HEK293 (cell line): ENCODE data around the gene CCDC28B.

Experiments
- CTCF ChIA-PET: fragments of 350-600 bp; formaldehyde crosslinking; extraction: SDS; loops from one replicate; lab custom pipeline; 2021; ENCODE audit warnings: antibody characterized with exemption; lab: Yijun Ruan, JAX
- POLR2A ChIA-PET: fragments of 300-600 bp; formaldehyde crosslinking; extraction: SDS; loops from one replicate; lab custom pipeline; 2020; ENCODE audit warnings: antibody characterized with exemption, inconsistent platforms; lab: Yijun Ruan, JAX
- H3K27ac ChIP-seq: fragments of 200-500 bp; sonication (Bioruptor generic); 2 replicates; pipeline ENCODE4 v1.5.1; 2014; ENCODE audit warnings: low read depth, low read length, control low read depth, inconsistent platforms; ENCODE audit errors: extremely low read depth
- H3K36me3 ChIP-seq, 2 experiments: fragments of 200-500 bp in 1 of 2; sonication (Bioruptor generic) in 1 of 2; 1 replicate in 1 of 2; 2 replicates in 1 of 2; pipeline ENCODE4 v1.5.1; 2014 to 2017; ENCODE audit warnings: inconsistent platforms in 2 of 2, low read length in 2 of 2; ENCODE audit not compliant: control insufficient read depth in 2 of 2, insufficient read depth in 1 of 2
- H3K4me1 ChIP-seq: fragments of 200-500 bp; sonication (Bioruptor generic); 2 replicates; pipeline ENCODE4 v1.5.1; 2014; ENCODE audit warnings: mild to moderate bottlenecking, low read length, inconsistent platforms; ENCODE audit not compliant: control insufficient read depth, insufficient read depth
- H3K4me3 ChIP-seq: 2 replicates; pipeline ENCODE4 v1.5.1; 2011; ENCODE audit warnings: low read depth, mild to moderate bottlenecking, control low read depth, low read length, moderate library complexity
- H3K9me3 ChIP-seq: fragments of 200-500 bp; sonication (Bioruptor generic); 2 replicates; pipeline ENCODE4 v1.5.1; 2014; ENCODE audit warnings: low read depth, low read length, inconsistent platforms; ENCODE audit not compliant: control insufficient read depth, insufficient read depth
- BCL11B ChIP-seq: fragments of 450-650 bp; formaldehyde crosslinking; IDR thresholded peaks from 2 replicates; pipeline ENCODE4 v1.5.1; 2016; ENCODE audit warnings: low read depth, missing biosample characterization, missing genetic modification characterization
- GLIS2 ChIP-seq: fragments of 450-650 bp; formaldehyde crosslinking; IDR thresholded peaks from 2 replicates; pipeline ENCODE4 v1.5.1; 2016; ENCODE audit warnings: missing biosample characterization, missing genetic modification characterization
- HOXA7 ChIP-seq: sonication (generic); formaldehyde crosslinking; IDR thresholded peaks from 2 replicates; pipeline ENCODE4 v1.8.1; 2022; ENCODE audit warnings: missing genetic modification reagents, borderline replicate concordance
- HOXC10 ChIP-seq: sonication (generic); formaldehyde crosslinking; IDR thresholded peaks from 2 replicates; pipeline ENCODE4 v1.8.1; 2023; ENCODE audit warnings: mild to moderate bottlenecking, missing genetic modification reagents
- SCRT2 ChIP-seq: fragments of 450-650 bp; formaldehyde crosslinking; IDR thresholded peaks from 2 replicates; pipeline ENCODE4 v1.5.1; 2016; ENCODE audit warnings: missing biosample characterization, missing genetic modification characterization
- SP2 ChIP-seq: fragments of 450-650 bp; formaldehyde crosslinking; IDR thresholded peaks from 2 replicates; pipeline ENCODE4 v1.5.1; 2016; ENCODE audit warnings: missing biosample characterization, missing genetic modification characterization
- WT1 ChIP-seq: fragments of 450-650 bp; formaldehyde crosslinking; IDR thresholded peaks from 2 replicates; pipeline ENCODE4 v1.5.1; 2016; ENCODE audit warnings: missing biosample characterization, missing genetic modification characterization
- ZBTB17 ChIP-seq: fragments of 450-650 bp; formaldehyde crosslinking; IDR thresholded peaks from 2 replicates; pipeline ENCODE4 v1.5.1; 2016; ENCODE audit warnings: missing biosample characterization, missing genetic modification characterization
- ZNF132 ChIP-seq: fragments of 450-650 bp; formaldehyde crosslinking; IDR thresholded peaks from 2 replicates; pipeline ENCODE4 v1.5.1; 2017; ENCODE audit warnings: missing biosample characterization, missing genetic modification characterization, borderline replicate concordance
- ZNF239 ChIP-seq: fragments of 450-650 bp; formaldehyde crosslinking; IDR thresholded peaks from 2 replicates; pipeline ENCODE4 v1.5.1; 2016; ENCODE audit warnings: missing biosample characterization, missing genetic modification characterization
- ZNF416 ChIP-seq: fragments of 450-650 bp; formaldehyde crosslinking; IDR thresholded peaks from 2 replicates; pipeline ENCODE4 v1.5.1; 2016; ENCODE audit warnings: missing biosample characterization, missing genetic modification characterization
- ZNF473 ChIP-seq: fragments of 450-650 bp; formaldehyde crosslinking; IDR thresholded peaks from 2 replicates; pipeline ENCODE4 v1.5.1; 2017; ENCODE audit warnings: missing biosample characterization, missing genetic modification characterization
- ZNF544 ChIP-seq: fragments of 450-650 bp; formaldehyde crosslinking; IDR thresholded peaks from 2 replicates; pipeline ENCODE4 v1.5.0; 2017; ENCODE audit warnings: missing biosample characterization, missing genetic modification characterization
- ZNF560 ChIP-seq: fragments of 450-650 bp; formaldehyde crosslinking; IDR thresholded peaks from 2 replicates; pipeline ENCODE4 v1.5.1; 2017; ENCODE audit warnings: missing biosample characterization, missing genetic modification characterization, borderline replicate concordance
- ZNF561 ChIP-seq: fragments of 450-650 bp; IDR thresholded peaks from 2 replicates; pipeline ENCODE4 v1.5.1; 2018; ENCODE audit warnings: missing biosample characterization, missing genetic modification characterization, borderline replicate concordance
- ZNF610 ChIP-seq: fragments of 450-650 bp; formaldehyde crosslinking; IDR thresholded peaks from 2 replicates; pipeline ENCODE4 v1.5.1; 2016; ENCODE audit warnings: missing biosample characterization, missing genetic modification characterization, borderline replicate concordance
- ZNF777 ChIP-seq: fragments of 450-650 bp; formaldehyde crosslinking; IDR thresholded peaks from 2 replicates; pipeline ENCODE4 v1.5.1; 2017; ENCODE audit warnings: missing biosample characterization, missing genetic modification characterization, borderline replicate concordance
- TF ChIP-seq, protein P1 (sequence below): fragments of 450-650 bp; IDR thresholded peaks from 2 replicates; pipeline ENCODE4 v1.5.1; 2018; ENCODE audit warnings: missing biosample characterization, mild to moderate bottlenecking, missing genetic modification characterization
- TF ChIP-seq, protein P2 (sequence below): fragments of 450-650 bp; formaldehyde crosslinking; IDR thresholded peaks from 2 replicates; pipeline ENCODE4 v1.5.1; 2017; ENCODE audit warnings: missing biosample characterization, missing genetic modification characterization
- TF ChIP-seq, protein P3 (sequence below): fragments of 450-650 bp; formaldehyde crosslinking; IDR thresholded peaks from 2 replicates; pipeline ENCODE4 v1.5.1; 2016; ENCODE audit warnings: missing biosample characterization, missing genetic modification characterization, low read depth
- TF ChIP-seq, protein P4 (sequence below): fragments of 450-650 bp; formaldehyde crosslinking; IDR thresholded peaks from 2 replicates; pipeline ENCODE4 v1.5.0; 2017; ENCODE audit warnings: missing biosample characterization, missing genetic modification characterization, borderline replicate concordance
- TF ChIP-seq, protein P5 (sequence below): fragments of 450-650 bp; formaldehyde crosslinking; IDR thresholded peaks from 2 replicates; pipeline ENCODE4 v1.5.1; 2017; ENCODE audit warnings: missing biosample characterization, missing genetic modification characterization

The CCDC28B gene

DNA sequence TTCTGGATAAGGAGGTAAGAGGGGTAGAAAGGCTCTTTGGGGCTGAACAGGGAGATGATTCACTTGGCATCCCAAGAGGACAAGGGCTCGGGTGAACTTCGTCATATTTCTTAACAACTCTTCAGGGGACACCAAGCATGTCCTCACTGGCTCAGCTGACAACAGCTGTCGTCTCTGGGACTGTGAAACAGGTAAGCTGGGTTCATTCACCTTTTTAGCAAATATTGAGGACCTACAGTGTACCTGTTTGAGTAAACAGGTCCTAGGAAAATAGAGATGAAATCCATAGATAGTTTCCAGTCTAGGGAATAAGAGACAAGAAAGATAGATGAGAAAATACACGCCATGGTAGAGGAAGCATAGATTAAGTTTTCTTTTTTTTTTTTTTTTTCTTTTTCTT, 23.9 kb downstream of the CCDC28B start (continued):
- TF ChIP-seq, protein P1, sequence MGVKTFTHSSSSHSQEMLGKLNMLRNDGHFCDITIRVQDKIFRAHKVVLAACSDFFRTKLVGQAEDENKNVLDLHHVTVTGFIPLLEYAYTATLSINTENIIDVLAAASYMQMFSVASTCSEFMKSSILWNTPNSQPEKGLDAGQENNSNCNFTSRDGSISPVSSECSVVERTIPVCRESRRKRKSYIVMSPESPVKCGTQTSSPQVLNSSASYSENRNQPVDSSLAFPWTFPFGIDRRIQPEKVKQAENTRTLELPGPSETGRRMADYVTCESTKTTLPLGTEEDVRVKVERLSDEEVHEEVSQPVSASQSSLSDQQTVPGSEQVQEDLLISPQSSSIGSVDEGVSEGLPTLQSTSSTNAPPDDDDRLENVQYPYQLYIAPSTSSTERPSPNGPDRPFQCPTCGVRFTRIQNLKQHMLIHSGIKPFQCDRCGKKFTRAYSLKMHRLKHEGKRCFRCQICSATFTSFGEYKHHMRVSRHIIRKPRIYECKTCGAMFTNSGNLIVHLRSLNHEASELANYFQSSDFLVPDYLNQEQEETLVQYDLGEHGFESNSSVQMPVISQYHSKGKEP (tag by site-specific recombination), result no peak
- TF ChIP-seq, protein P2, sequence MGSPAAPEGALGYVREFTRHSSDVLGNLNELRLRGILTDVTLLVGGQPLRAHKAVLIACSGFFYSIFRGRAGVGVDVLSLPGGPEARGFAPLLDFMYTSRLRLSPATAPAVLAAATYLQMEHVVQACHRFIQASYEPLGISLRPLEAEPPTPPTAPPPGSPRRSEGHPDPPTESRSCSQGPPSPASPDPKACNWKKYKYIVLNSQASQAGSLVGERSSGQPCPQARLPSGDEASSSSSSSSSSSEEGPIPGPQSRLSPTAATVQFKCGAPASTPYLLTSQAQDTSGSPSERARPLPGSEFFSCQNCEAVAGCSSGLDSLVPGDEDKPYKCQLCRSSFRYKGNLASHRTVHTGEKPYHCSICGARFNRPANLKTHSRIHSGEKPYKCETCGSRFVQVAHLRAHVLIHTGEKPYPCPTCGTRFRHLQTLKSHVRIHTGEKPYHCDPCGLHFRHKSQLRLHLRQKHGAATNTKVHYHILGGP (tag by site-specific recombination), result no peak
- TF ChIP-seq GLIS2 (tag by site-specific recombination), result no peak
- no peak for TF ChIP-seq ZNF473
- no peak for TF ChIP-seq ZNF416 (tag by site-specific recombination)
- TF ChIP-seq, protein P3, sequence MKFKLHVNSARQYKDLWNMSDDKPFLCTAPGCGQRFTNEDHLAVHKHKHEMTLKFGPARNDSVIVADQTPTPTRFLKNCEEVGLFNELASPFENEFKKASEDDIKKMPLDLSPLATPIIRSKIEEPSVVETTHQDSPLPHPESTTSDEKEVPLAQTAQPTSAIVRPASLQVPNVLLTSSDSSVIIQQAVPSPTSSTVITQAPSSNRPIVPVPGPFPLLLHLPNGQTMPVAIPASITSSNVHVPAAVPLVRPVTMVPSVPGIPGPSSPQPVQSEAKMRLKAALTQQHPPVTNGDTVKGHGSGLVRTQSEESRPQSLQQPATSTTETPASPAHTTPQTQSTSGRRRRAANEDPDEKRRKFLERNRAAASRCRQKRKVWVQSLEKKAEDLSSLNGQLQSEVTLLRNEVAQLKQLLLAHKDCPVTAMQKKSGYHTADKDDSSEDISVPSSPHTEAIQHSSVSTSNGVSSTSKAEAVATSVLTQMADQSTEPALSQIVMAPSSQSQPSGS (tag by site-specific recombination), result no peak
- TF ChIP-seq ZBTB17 (tag by site-specific recombination), result no peak
- TF ChIP-seq HOXA7 (CRISPR knock-in tag), result no peak
- TF ChIP-seq ZNF777, result no peak
- TF ChIP-seq ZNF561 (tag by site-specific recombination), result no peak
- no peak for TF ChIP-seq WT1 (tag by site-specific recombination)

DNA sequence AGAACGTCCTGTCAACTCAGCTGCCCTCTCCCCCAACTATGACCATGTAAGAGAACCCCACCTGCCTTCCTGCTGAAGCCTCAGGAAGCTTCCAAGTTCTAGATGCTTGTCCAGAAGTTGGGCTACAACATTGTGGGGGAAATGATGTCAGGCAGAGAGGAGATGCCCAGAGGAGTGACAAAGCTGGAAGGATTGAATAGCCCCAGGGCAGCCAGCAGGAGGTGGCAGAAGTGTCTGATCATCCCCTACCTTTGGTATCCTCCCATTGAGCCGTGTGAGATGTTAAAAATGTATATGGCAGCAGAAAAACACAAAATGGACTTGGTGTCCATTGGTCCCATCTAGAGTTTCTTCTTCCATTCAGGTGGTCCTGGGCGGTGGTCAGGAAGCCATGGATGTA, 28.4 kb downstream of the CCDC28B start:
- no peak overlapping the region for H3K27ac ChIP-seq
- no peaks in the 10 kb centered on the region for H3K9me3 ChIP-seq
- peaks cover 47 to 85% of the 10 kb centered on the region in 2 experiments for H3K36me3 ChIP-seq
- POLR2A ChIA-PET, result interaction anchor here (1.0 to 1.1 kb wide), 2 partner anchors 14 to 28 kb away, joined by 3 read pairs; partner anchors contain the start of gene CCDC28B
- TF ChIP-seq, protein P4, sequence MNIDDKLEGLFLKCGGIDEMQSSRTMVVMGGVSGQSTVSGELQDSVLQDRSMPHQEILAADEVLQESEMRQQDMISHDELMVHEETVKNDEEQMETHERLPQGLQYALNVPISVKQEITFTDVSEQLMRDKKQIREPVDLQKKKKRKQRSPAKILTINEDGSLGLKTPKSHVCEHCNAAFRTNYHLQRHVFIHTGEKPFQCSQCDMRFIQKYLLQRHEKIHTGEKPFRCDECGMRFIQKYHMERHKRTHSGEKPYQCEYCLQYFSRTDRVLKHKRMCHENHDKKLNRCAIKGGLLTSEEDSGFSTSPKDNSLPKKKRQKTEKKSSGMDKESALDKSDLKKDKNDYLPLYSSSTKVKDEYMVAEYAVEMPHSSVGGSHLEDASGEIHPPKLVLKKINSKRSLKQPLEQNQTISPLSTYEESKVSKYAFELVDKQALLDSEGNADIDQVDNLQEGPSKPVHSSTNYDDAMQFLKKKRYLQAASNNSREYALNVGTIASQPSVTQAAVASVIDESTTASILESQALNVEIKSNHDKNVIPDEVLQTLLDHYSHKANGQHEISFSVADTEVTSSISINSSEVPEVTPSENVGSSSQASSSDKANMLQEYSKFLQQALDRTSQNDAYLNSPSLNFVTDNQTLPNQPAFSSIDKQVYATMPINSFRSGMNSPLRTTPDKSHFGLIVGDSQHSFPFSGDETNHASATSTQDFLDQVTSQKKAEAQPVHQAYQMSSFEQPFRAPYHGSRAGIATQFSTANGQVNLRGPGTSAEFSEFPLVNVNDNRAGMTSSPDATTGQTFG (tag by site-specific recombination), result no peak
- no peak for TF ChIP-seq BCL11B (tag by site-specific recombination)
- TF ChIP-seq HOXC10 (CRISPR knock-in tag), result no peak
- TF ChIP-seq ZNF560 (tag by site-specific recombination), result no peak
- TF ChIP-seq SCRT2 (tag by site-specific recombination), result no peak
- TF ChIP-seq, protein P5, sequence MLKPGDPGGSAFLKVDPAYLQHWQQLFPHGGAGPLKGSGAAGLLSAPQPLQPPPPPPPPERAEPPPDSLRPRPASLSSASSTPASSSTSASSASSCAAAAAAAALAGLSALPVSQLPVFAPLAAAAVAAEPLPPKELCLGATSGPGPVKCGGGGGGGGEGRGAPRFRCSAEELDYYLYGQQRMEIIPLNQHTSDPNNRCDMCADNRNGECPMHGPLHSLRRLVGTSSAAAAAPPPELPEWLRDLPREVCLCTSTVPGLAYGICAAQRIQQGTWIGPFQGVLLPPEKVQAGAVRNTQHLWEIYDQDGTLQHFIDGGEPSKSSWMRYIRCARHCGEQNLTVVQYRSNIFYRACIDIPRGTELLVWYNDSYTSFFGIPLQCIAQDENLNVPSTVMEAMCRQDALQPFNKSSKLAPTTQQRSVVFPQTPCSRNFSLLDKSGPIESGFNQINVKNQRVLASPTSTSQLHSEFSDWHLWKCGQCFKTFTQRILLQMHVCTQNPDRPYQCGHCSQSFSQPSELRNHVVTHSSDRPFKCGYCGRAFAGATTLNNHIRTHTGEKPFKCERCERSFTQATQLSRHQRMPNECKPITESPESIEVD (tag by site-specific recombination), result no peak
- TF ChIP-seq ZNF132 (tag by site-specific recombination), result no peak
- no peak for TF ChIP-seq ZNF610 (tag by site-specific recombination)
- no peak for TF ChIP-seq SP2 (tag by site-specific recombination)
- TF ChIP-seq ZNF239, result no peak
- no peak for TF ChIP-seq ZNF544 (tag by site-specific recombination)
- CTCF ChIA-PET, result interaction anchor here (0.5 to 1.3 kb wide), 3 partner anchors 13 to 173 kb away, joined by 3 to 4 read pairs (median 4); no protein-coding TSS in a partner anchor
- no peak overlapping the region for H3K4me3 ChIP-seq
- H3K4me1 ChIP-seq, result no peaks in the 10 kb centered on the region
